ENCODE data around the gene MYO6.
"Not testable (repeated sequence)": the region's sequence is repeated elsewhere in the genome, so short reads cannot be mapped to it uniquely, and the experiment has no call there.

MYO6 gene

GRCh38 chr6:75748743-75749538 is at the start of gene MYO6:
TSS of gene MYO6 (plus strand) at chr6:75749239. CDS start at chr6:75817548, 68,309 bp downstream.
- H3K4me3 ChIP-seq (ENCODE audit: low read depth, low read length), result peak within 1 kb of the TSS; percentile 77
- no peak for TF ChIP-seq CTCF (conservative IDR thresholded peaks at IDR 0.05; ENCODE audit: low read depth, low read length)
- DNase-seq (ENCODE audit: low read depth), result peak; percentile 62

DNA sequence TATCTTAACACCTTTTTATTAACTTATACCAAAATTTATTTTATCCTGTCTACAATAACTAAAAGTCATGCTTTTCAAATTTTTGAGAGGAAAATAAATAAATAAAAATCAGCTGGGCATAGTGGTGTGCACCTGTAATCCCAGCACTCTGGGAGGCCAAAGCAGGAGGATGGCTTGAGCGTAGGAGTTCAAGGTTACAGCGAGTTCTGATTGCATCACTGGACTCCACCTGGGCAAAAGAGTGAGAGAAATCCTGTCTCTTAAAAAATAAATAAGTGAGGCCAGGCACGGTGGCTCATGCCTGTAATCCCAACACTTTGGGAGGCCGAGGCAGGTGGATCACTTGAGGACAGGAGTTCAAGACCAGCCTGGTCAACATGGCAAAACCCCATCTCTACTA is 40.7 kb upstream of the MYO6 start:
- H3K4me3 ChIP-seq (ENCODE audit: low read depth, low read length); DNase-seq (ENCODE audit: low read depth): not testable (repeated sequence)

DNA sequence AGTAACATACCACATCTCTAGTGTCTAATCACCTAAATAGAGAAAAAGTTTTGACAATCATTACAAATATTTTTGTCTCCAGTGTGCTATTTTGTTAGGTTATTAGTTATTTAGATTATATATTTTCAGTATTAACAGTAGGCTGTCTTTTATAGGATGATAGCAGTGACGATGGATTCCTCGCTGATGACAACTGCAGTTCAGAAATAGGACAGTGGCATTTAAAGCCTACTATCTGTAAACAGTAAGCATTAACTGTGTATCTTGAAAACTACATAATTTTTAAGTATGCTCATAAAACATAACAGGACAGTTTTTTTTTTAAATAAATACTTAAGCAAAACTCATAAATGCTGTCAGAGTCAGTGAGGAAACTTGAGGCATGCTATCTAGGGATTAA is 37.9 kb upstream of the MYO6 start:
- no peak overlapping the region for H3K4me3 ChIP-seq (ENCODE audit: low read depth, low read length)
- TF ChIP-seq CTCF (conservative IDR thresholded peaks at IDR 0.05; ENCODE audit: low read depth, low read length), result no peak
- DNase-seq (ENCODE audit: low read depth), result no peak

DNA sequence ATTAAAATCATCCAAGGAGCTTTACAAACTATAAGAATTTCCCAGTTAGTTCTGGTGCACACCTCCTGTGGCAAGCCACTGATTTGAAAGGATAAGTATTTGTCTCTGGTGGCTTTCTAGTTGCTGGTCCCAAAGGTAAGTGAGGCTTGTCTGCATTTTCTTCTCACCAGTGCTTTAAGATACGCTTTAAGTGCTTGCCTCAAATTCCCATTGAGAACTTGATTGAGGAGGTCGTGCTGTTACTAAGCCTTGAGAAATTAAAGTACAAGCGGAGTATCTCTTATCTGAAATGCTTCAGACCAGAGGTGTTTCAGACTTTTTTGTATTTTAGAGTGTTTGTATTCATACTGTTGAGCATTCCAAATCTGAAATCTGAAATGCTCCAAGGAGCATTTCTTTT is 29.9 kb upstream of the MYO6 start:
- no peak for DNase-seq (ENCODE audit: low read depth)
- no peak for TF ChIP-seq CTCF (conservative IDR thresholded peaks at IDR 0.05; ENCODE audit: low read depth, low read length)
- no peak overlapping the region for H3K4me3 ChIP-seq (ENCODE audit: low read depth, low read length)

DNA sequence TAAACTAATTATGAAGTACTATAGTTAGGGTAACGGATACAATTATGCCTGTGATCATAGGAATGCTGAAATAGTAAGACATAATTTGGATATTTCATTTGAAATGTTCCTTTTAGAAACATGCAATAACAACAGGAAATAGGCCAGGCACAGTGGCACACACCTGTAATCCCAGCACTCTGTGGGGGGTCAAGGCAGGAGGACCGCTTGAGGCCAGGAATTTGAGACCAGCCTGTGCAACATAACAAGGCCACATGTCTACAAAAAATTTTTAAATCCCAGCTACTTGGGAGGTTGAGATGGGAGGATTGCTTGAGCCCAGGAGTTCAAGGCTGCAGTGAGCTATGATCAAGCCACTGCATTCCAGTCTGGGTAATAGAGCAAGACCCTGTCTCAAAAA is 25.7 kb upstream of the MYO6 start:
- no peak for TF ChIP-seq CTCF (conservative IDR thresholded peaks at IDR 0.05; ENCODE audit: low read depth, low read length)
- H3K4me3 ChIP-seq (ENCODE audit: low read depth, low read length), result no peak overlapping the region
- DNase-seq (ENCODE audit: low read depth), result no peak

GRCh38 chr6:75727206-75727605 is 21.8 kb upstream of the MYO6 start:
- no peak for DNase-seq (ENCODE audit: low read depth)
- TF ChIP-seq CTCF (conservative IDR thresholded peaks at IDR 0.05; ENCODE audit: low read depth, low read length), result no peak
- H3K4me3 ChIP-seq (ENCODE audit: low read depth, low read length), result no peak overlapping the region

- H3K4me3 ChIP-seq (ENCODE audit: low read depth, low read length); DNase-seq (ENCODE audit: low read depth): not testable (repeated sequence)
These were observed 18.0 kb upstream of the MYO6 start for GRCh38 chr6:75731029-75731428.

- no peak overlapping the region for H3K4me3 ChIP-seq (ENCODE audit: low read depth, low read length)
- no peak for TF ChIP-seq CTCF (conservative IDR thresholded peaks at IDR 0.05; ENCODE audit: low read depth, low read length)
- peak; percentile 29 for DNase-seq (ENCODE audit: low read depth)
These were observed 13.4 kb upstream of the MYO6 start for GRCh38 chr6:75735491-75736186.
